ENCODE data around the gene USH1C.

DNA sequence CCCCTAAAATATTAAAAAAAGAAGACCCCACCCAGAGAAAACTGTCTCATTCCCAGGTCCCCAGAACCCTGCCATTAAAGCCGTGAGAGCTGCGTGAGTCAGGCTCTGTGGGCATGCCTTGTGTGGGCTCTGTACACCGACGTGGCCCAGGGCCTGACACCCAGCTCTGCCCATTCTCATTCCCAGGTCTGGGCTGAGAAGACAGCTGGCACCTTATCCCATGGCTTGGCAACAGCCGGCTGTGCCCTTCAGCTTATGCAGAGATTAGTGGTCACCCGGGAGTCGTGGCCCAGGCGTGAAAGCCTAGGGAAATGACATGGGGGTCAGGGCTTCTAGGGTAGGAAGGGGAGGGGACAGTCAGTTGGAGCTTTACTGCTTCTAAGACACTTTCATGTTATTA, 34.7 kb upstream of the USH1C start:
- TF ChIP-seq POLR2A (IDR thresholded peaks at IDR 0.05; ENCODE audit: low read depth, low read length) (no peak), TAF1 (IDR thresholded peaks at IDR 0.05; ENCODE audit: borderline replicate concordance, low read depth, low read length) (no peak), POLR2AphosphoS5 (IDR thresholded peaks at IDR 0.05; ENCODE audit: low read depth, low read length) (no peak)
